OCI-LY7 (cell line): Measurements from ENCODE around the gene MYBBP1A. TPM values are rescaled to one million over a fixed set of nuclear protein-coding genes. Genes with fewer than 3 reads are reported as not detected.

Source experiments
- BruUV-seq: library from RNA; stranded (reverse); fragments of 400-500 nt; replicated peaks from 2 replicates; lab custom pipeline; 2021; lab: Mats Ljungman, UMichigan
- CTCF ChIA-PET: fragments of 300-600 bp; sonication (Branson Sonifier 250); formaldehyde crosslinking; loops from one replicate; lab custom pipeline; 2022; ENCODE audit warnings: antibody characterized with exemption; ENCODE audit not compliant: unreplicated experiment; lab: Charles Lee
- POLR2A ChIA-PET: fragments of 300-600 bp; sonication (Branson Sonifier 250); formaldehyde crosslinking; loops from one replicate; lab custom pipeline; 2022; ENCODE audit warnings: antibody characterized with exemption; lab: Charles Lee
- DNase-seq: peaks from one replicate; pipeline ENCODE4 v3.0.0-alpha.2; 2015; ENCODE audit warnings: low spot score
- H2AFZ ChIP-seq: fragments of 200-600 bp; sonication (generic), shearing (Covaris generic); 2 replicates; pipeline ENCODE4 v1.6.1; 2014; ENCODE audit warnings: mild to moderate bottlenecking, antibody characterized with exemption, low read length, moderate library complexity
- H3K27ac ChIP-seq: fragments of 200-600 bp; sonication (generic); 2 replicates; pipeline ENCODE4 v1.5.1; 2014; ENCODE audit warnings: mixed run types, low read depth, mild to moderate bottlenecking, moderate library complexity, low read length, inconsistent platforms; ENCODE audit not compliant: poor library complexity, severe bottlenecking
- H3K36me3 ChIP-seq: fragments of 200-600 bp; sonication (generic); 2 replicates; pipeline ENCODE4 v1.6.1; 2014; ENCODE audit warnings: mild to moderate bottlenecking, antibody characterized with exemption, low read length, moderate library complexity, mixed read lengths; ENCODE audit not compliant: insufficient read depth
- H3K4me1 ChIP-seq: fragments of 200-600 bp; sonication (generic); 2 replicates; pipeline ENCODE4 v1.5.1; 2014; ENCODE audit warnings: mild to moderate bottlenecking, low read length; ENCODE audit not compliant: insufficient read depth, poor library complexity, severe bottlenecking
- H3K4me2 ChIP-seq: fragments of 200-600 bp; sonication (generic); 2 replicates; pipeline ENCODE4 v1.6.1; 2014; ENCODE audit warnings: mild to moderate bottlenecking, low read length
- H3K4me3 ChIP-seq: fragments of 200-600 bp; sonication (generic); 2 replicates; pipeline ENCODE4 v1.5.1; 2014; ENCODE audit warnings: mild to moderate bottlenecking, low read depth, low read length; ENCODE audit not compliant: poor library complexity, severe bottlenecking
- H3K79me2 ChIP-seq: fragments of 200-600 bp; sonication (generic); 2 replicates; pipeline ENCODE4 v1.6.1; 2016; ENCODE audit warnings: low read depth, mild to moderate bottlenecking, low read length, moderate library complexity, mixed read lengths; ENCODE audit not compliant: insufficient read depth
- H3K9me2 ChIP-seq: fragments of 200-600 bp; sonication (generic); 2 replicates; pipeline ENCODE4 v1.6.1; 2016; ENCODE audit warnings: mild to moderate bottlenecking, low read length, mixed read lengths; ENCODE audit not compliant: insufficient read depth
- H3K9me3 ChIP-seq: fragments of 200-600 bp; sonication (generic); 2 replicates; pipeline ENCODE4 v1.6.1; 2014; ENCODE audit warnings: mild to moderate bottlenecking, mixed run types, low read length, mixed read lengths
- H4K20me1 ChIP-seq: fragments of 200-600 bp; sonication (generic); 2 replicates; pipeline ENCODE4 v1.6.1; 2014; ENCODE audit warnings: mild to moderate bottlenecking, antibody characterized with exemption, low read length, moderate library complexity, mixed read lengths; ENCODE audit not compliant: insufficient read depth
- CTCF ChIP-seq: fragments of 200-600 bp; sonication (generic); conservative IDR thresholded peaks from 2 replicates; pipeline ENCODE4 v1.5.1; 2014; ENCODE audit warnings: mild to moderate bottlenecking, antibody characterized with exemption, low read length, moderate library complexity, mixed read lengths
- EZH2phosphoT487 ChIP-seq: fragments of 200-600 bp; sonication (generic); IDR thresholded peaks from 2 replicates; pipeline ENCODE4 v1.6.1; 2018; ENCODE audit warnings: low read depth, borderline replicate concordance, mild to moderate bottlenecking, mixed run types, antibody characterized with exemption, low read length, moderate library complexity, mixed read lengths
- intact Hi-C: fragments of 100-400 bp; cut with micrococcal nuclease; formaldehyde crosslinking; loops from one replicate; pipeline ENCODE4 v1.10.0; 2022; ENCODE audit not compliant: unreplicated experiment
- total RNA-seq, 2 experiments: library from RNA; depleted of rRNA in 1 of 2; stranded (reverse); fragments of >200 nt in 1 of 2; shearing (Covaris generic) in 1 of 2; gene quantifications; 2 replicates each; pipeline ENCODE4 v1.2.3, GENCODE V29; 2014 to 2022

The MYBBP1A gene
- total RNA-seq, 2 experiments from 2014 or later: 131 to 142 TPM

GRCh38 chr17:4555873-4556759 lies 932 bp upstream of the MYBBP1A start:
- peak; percentile 27 for DNase-seq
- BruUV-seq: TSS peak; percentile 98
- POLR2A ChIA-PET: interaction anchor here (0.6 to 1.1 kb wide), 4 partner anchors 8 to 150 kb away, joined by 3 to 4 read pairs (median 4); no protein-coding TSS in a partner anchor
- Histone ChIP-seq H3K4me3 (peak overlapping the region; percentile 96), H3K36me3 (peaks cover 39% of the 10 kb centered on the region), H3K27ac (peak overlapping the region; percentile 68), H3K4me1 (peaks cover 32% of the 10 kb centered on the region), H4K20me1 (no peaks in the 10 kb centered on the region), H3K79me2 (peaks cover 28% of the 10 kb centered on the region), H3K4me2 (peak overlapping the region; percentile 84), H3K9me3 (no peaks in the 10 kb centered on the region), H3K9me2 (no peaks in the 10 kb centered on the region), H2AFZ (peak overlapping the region; percentile 72; the same call in 1 of the 2 replicates)
- CTCF ChIA-PET: interaction anchor here (1.1 to 1.3 kb wide), 2 partner anchors 11 to 135 kb away, joined by 3 to 6 read pairs; no protein-coding TSS in a partner anchor
- intact Hi-C loops: loop anchor here (2.0 to 5.0 kb wide), 3 partner anchors 33 to 414 kb away; partner anchors contain the start of genes CYB5D2 and ZZEF1
- no peak for TF ChIP-seq EZH2phosphoT487
- TF ChIP-seq CTCF: no peak

GRCh38 chr17:4554441-4554996 lies 665 bp downstream of the MYBBP1A start:
- BruUV-seq: TSS peak; percentile 56
- POLR2A ChIA-PET: no interaction called here
- CTCF ChIA-PET: no interaction called here

More at GRCh38 chr17:4554441-4554996, 665 bp downstream of the MYBBP1A start:
- peak overlapping the region; percentile 86 for H3K4me2 ChIP-seq
- no peak overlapping the region for H2AFZ ChIP-seq
- peaks cover 55% of the 10 kb centered on the region for H3K36me3 ChIP-seq
- H3K27ac ChIP-seq: peak overlapping the region; percentile 36
- H3K4me1 ChIP-seq: peaks cover 25% of the 10 kb centered on the region
- no peaks in the 10 kb centered on the region for H3K9me3 ChIP-seq
- DNase-seq: no peak
- H3K79me2 ChIP-seq: peaks cover 28% of the 10 kb centered on the region
- TF ChIP-seq EZH2phosphoT487 (no peak), CTCF (no peak)
- no peaks in the 10 kb centered on the region for H4K20me1 ChIP-seq
- intact Hi-C loops: loop anchor here (2.0 kb wide), 2 partner anchors 32 to 134 kb away; no protein-coding TSS in a partner anchor
- H3K9me2 ChIP-seq: no peaks in the 10 kb centered on the region
- H3K4me3 ChIP-seq: peak overlapping the region; percentile 96
